ENCODE measurements around the gene NPEPL1. TPM values are rescaled to one million over a fixed set of nuclear protein-coding genes. Genes with fewer than 3 reads are reported as not detected.

Gene NPEPL1
- total RNA-seq, 1 donor from 2014 or later, result 37.6 TPM

- Mint-ChIP-seq H3K4me1 (ENCODE audit: unreplicated experiment) (peaks cover 47% of the 10 kb centered on the region), H3K27ac (ENCODE audit: unreplicated experiment) (no peak overlapping the region), H3K36me3 (ENCODE audit: low read depth, unreplicated experiment) (no peaks in the 10 kb centered on the region), H3K4me3 (ENCODE audit: unreplicated experiment) (no peak overlapping the region), H3K9me3 (ENCODE audit: unreplicated experiment) (no peaks in the 10 kb centered on the region), H3K27me3 (ENCODE audit: unreplicated experiment) (no peaks in the 10 kb centered on the region)
- no peak for TF ChIP-seq CTCF (IDR thresholded peaks at IDR 0.05; ENCODE audit: unreplicated experiment)
- no peak for DNase-seq (ENCODE audit: low spot score)
Measured at GRCh38 chr20:58658760-58659159, 33.8 kb upstream of the NPEPL1 start.

DNA sequence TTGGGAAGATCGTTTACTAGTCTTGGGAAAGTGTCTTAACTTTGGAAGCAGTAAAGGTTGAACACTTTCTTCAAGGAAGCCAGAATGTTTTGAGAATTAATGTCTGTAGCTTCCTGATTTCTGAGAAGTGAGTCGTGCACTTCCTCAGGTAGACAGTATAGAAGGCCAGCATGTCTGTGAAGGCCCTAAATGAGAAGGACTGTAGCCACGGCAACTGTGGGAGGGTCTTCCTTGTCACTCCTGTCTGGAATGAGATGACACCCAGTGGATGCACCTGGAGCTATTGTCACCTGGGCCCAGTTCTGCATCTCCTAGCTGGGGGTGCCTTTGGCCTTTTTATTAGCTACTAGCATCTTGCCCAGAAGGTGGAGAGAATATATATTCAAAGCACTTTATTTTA, 32.8 kb upstream of the NPEPL1 start:
- Mint-ChIP-seq H3K27ac (ENCODE audit: unreplicated experiment) (no peak overlapping the region), H3K4me1 (ENCODE audit: unreplicated experiment) (peaks cover 47% of the 10 kb centered on the region)
- no peak for DNase-seq (ENCODE audit: low spot score)

DNA sequence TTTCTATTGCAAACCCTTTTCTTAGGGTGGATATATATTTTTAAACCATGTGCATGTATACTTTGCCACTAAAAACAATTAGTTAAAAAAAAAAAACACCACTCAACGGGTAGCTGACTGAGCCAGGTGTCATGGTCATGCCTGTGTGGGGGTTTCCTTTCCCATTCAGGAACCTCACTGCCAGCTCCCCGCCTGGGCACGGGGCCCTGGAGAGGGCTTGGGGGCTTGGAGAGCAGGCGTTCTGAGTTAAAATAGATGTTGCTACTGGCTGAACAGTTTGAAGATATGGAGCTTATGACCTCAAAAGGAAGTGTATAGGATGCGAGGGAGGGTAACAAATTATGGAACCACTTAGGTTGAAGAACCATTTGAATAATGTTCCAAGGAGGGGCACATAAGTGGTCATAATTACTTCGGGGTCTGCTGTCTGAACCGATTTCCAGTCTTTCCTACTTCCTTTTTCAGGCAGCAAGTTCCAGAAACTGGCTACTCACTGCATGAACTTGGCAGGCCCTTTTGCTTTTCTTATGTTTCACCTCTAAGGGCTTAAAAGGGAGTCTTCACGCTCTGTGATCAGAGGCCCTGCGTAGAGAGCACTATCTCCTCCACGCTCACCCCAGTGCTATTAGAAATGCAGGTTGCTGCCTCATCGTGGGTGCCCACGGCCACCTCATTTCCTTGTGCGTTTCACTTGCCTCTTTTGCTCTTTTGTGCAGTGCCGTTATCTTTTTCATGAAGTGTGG, 31.6 kb upstream of the NPEPL1 start:
- H3K27me3 Mint-ChIP-seq (ENCODE audit: unreplicated experiment), result no peaks in the 10 kb centered on the region
- H3K4me1 Mint-ChIP-seq (ENCODE audit: unreplicated experiment), result peaks cover 41% of the 10 kb centered on the region
- no peaks in the 10 kb centered on the region for H3K9me3 Mint-ChIP-seq (ENCODE audit: unreplicated experiment)
- TF ChIP-seq CTCF (IDR thresholded peaks at IDR 0.05; ENCODE audit: unreplicated experiment), result no peak
- no peaks in the 10 kb centered on the region for H3K36me3 Mint-ChIP-seq (ENCODE audit: low read depth, unreplicated experiment)
- no peak for DNase-seq (ENCODE audit: low spot score)
- H3K4me3 Mint-ChIP-seq (ENCODE audit: unreplicated experiment), result no peak overlapping the region
- H3K27ac Mint-ChIP-seq (ENCODE audit: unreplicated experiment), result peak overlapping the region; percentile 84

More for the DNA sequence above, 32.8 kb upstream of the NPEPL1 start:
- Mint-ChIP-seq H3K36me3 (ENCODE audit: low read depth, unreplicated experiment) (no peaks in the 10 kb centered on the region), H3K4me3 (ENCODE audit: unreplicated experiment) (no peak overlapping the region), H3K27me3 (ENCODE audit: unreplicated experiment) (no peaks in the 10 kb centered on the region), H3K9me3 (ENCODE audit: unreplicated experiment) (no peaks in the 10 kb centered on the region)
- TF ChIP-seq CTCF (IDR thresholded peaks at IDR 0.05; ENCODE audit: unreplicated experiment), result no peak

DNA sequence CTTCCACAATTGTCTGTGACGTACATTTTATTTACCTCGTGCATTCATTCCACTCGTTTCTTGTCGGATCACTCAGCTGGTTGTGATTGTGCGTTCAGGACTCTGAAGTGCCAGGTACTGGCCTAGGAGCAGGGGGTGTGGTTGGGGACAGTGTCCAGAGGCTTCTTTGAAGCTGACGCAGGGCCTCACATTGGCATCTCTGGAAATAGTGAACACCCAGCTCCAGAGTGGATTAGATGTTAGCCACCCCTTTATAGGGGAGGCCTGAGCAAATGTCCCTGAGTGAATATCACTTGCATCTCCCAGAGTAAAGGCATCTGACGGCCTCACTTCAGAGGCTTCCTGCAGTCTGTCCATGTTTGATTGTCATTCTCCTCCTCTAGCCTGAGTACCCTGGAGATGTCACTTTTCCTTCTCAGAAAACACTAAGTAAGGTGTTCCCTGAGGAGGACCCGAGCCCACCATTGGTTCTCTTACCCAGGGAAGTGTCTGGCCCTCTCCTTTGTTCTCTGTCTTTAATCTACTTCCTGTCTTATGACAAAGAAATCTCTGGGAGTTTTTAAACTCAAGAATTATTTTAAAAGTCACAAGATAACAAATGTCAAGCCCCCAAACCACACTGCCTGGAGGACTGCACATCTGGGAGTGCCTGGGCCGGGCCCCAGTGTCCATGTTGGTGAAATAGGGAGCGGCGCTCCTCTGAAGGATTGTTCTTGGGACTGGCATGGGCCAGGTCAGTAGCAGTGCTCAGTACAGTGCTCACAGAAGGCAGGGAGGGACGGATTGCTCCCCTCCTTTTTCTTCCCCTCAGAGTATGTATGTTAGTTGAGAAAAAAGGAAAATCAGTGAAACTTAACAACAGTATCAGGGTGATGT, 30.8 kb upstream of the NPEPL1 start:
- TF ChIP-seq CTCF (IDR thresholded peaks at IDR 0.05; ENCODE audit: unreplicated experiment), result no peak
- H3K27ac Mint-ChIP-seq (ENCODE audit: unreplicated experiment), result peak overlapping the region; percentile 84
- H3K36me3 Mint-ChIP-seq (ENCODE audit: low read depth, unreplicated experiment), result no peaks in the 10 kb centered on the region
- peak overlapping the region; percentile 47 for H3K4me3 Mint-ChIP-seq (ENCODE audit: unreplicated experiment)
- H3K9me3 Mint-ChIP-seq (ENCODE audit: unreplicated experiment), result no peaks in the 10 kb centered on the region
- peaks cover 33% of the 10 kb centered on the region for H3K4me1 Mint-ChIP-seq (ENCODE audit: unreplicated experiment)
- no peak for DNase-seq (ENCODE audit: low spot score)
- H3K27me3 Mint-ChIP-seq (ENCODE audit: unreplicated experiment), result no peaks in the 10 kb centered on the region

DNA sequence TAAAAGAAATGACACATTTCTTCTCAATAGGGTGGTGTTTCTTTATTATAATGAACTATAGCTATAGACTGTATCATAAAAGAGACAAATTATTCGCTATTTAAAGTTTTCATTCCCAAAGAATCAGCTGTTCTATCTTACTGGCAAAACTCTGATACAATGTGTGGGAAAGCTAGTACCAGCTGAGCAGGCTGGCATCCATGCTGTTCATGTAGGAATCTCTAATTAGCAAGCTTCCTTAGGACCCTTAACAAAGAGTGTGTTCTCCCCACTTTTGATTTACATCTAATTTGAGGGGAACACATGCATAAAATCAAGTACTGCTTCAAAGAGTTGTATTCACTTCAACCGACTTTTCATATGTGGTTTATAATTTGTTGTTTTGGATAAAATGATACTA, 28.3 kb upstream of the NPEPL1 start:
- no peak overlapping the region for H3K27ac Mint-ChIP-seq (ENCODE audit: unreplicated experiment)
- DNase-seq (ENCODE audit: low spot score), result no peak
- no peak for TF ChIP-seq CTCF (IDR thresholded peaks at IDR 0.05; ENCODE audit: unreplicated experiment)
- no peaks in the 10 kb centered on the region for H3K36me3 Mint-ChIP-seq (ENCODE audit: low read depth, unreplicated experiment)
- H3K4me3 Mint-ChIP-seq (ENCODE audit: unreplicated experiment), result no peak overlapping the region
- H3K4me1 Mint-ChIP-seq (ENCODE audit: unreplicated experiment), result peaks cover 22% of the 10 kb centered on the region
- no peaks in the 10 kb centered on the region for H3K27me3 Mint-ChIP-seq (ENCODE audit: unreplicated experiment)
- no peaks in the 10 kb centered on the region for H3K9me3 Mint-ChIP-seq (ENCODE audit: unreplicated experiment)

Measured in endothelial cell (in vitro differentiated cells).